Naive thymus-derived CD4-positive, alpha-beta T cell (primary cell): ENCODE results near the gene SUFU. TPM values are rescaled to one million over a fixed set of nuclear protein-coding genes. Genes with fewer than 3 reads are reported as not detected.

ENCODE experiments used
- ATAC-seq: fragments of 150-1000 bp; cut with Tn5 transposase; 2 replicates; pipeline ENCODE4 v1.10.0; 2021; ENCODE audit warnings: mild to moderate bottlenecking, moderate library complexity
- CTCF ChIA-PET: fragments of 350-600 bp; sonication (Branson Sonifier 250); formaldehyde crosslinking; loops from one replicate; lab custom pipeline; 2021; ENCODE audit warnings: antibody characterized with exemption; lab: Charles Lee
- POLR2A ChIA-PET: fragments of 350-600 bp; sonication (Branson Sonifier 250); formaldehyde crosslinking; loops from one replicate; lab custom pipeline; 2021; ENCODE audit warnings: antibody characterized with exemption, inconsistent platforms; lab: Charles Lee
- DNase-seq, 9 donors: peaks; one replicate each; pipeline versions ENCODE4 v3.0.0 to v3.0.0-alpha.2; 2020 to 2022; ENCODE audit warnings: mixed read lengths in 1 of 9
- H3K27ac ChIP-seq: one replicate; pipeline ENCODE4 v1.7.0; 2013; ENCODE audit warnings: mild to moderate bottlenecking, low read depth, low read length, moderate library complexity
- H3K27me3 ChIP-seq, 2 donors: one replicate each; pipeline ENCODE4 v1.7.0; 2013; ENCODE audit warnings: low read length in 2 of 2, mild to moderate bottlenecking in 2 of 2, moderate library complexity in 2 of 2; ENCODE audit not compliant: control insufficient read depth in 2 of 2, insufficient read depth in 2 of 2
- H3K36me3 ChIP-seq, 3 experiments: 1 replicate in 2 of 3; 2 replicates in 1 of 3; pipeline ENCODE4 v1.7.0; 2013; ENCODE audit warnings: low read length in 3 of 3, mild to moderate bottlenecking in 3 of 3, moderate library complexity in 1 of 3; ENCODE audit not compliant: insufficient read depth in 3 of 3, control insufficient read depth in 2 of 3
- H3K4me1 ChIP-seq, 2 donors: one replicate each; pipeline ENCODE4 v1.7.0; 2013; ENCODE audit warnings: low read length in 2 of 2, mild to moderate bottlenecking in 2 of 2, moderate library complexity in 1 of 2; ENCODE audit not compliant: control insufficient read depth in 2 of 2, insufficient read depth in 2 of 2
- H3K4me3 ChIP-seq: 2 replicates; pipeline ENCODE4 v1.7.0; 2013; ENCODE audit warnings: mild to moderate bottlenecking, low read length
- H3K9me3 ChIP-seq, 3 experiments: 1 replicate in 2 of 3; 2 replicates in 1 of 3; pipeline ENCODE4 v1.7.0; 2013; ENCODE audit warnings: low read length in 3 of 3; ENCODE audit not compliant: control insufficient read depth in 2 of 3
- H3K27ac Mint-ChIP-seq, 9 donors: one replicate each; pipeline ENCODE4 v1.8.0; 2020 to 2022; ENCODE audit warnings: mixed read lengths in 9 of 9, mild to moderate bottlenecking in 8 of 9, moderate library complexity in 5 of 9, inconsistent platforms in 2 of 9
- H3K27me3 Mint-ChIP-seq, 5 donors: one replicate each; pipeline ENCODE4 v1.8.0; 2021 to 2022; ENCODE audit warnings: mixed read lengths in 5 of 5, mild to moderate bottlenecking in 1 of 5
- H3K36me3 Mint-ChIP-seq, 5 donors: one replicate each; pipeline ENCODE4 v1.8.0; 2020 to 2022; ENCODE audit warnings: mixed read lengths in 5 of 5, mild to moderate bottlenecking in 3 of 5, inconsistent platforms in 1 of 5
- H3K4me1 Mint-ChIP-seq, 7 donors: one replicate each; pipeline ENCODE4 v1.8.0; 2020 to 2022; ENCODE audit warnings: mixed read lengths in 7 of 7, mild to moderate bottlenecking in 3 of 7, inconsistent platforms in 1 of 7
- H3K4me3 Mint-ChIP-seq, 10 donors: one replicate each; pipeline ENCODE4 v1.8.0; 2020 to 2022; ENCODE audit warnings: mild to moderate bottlenecking in 10 of 10, mixed read lengths in 10 of 10, moderate library complexity in 6 of 10, inconsistent platforms in 2 of 10
- H3K9me3 Mint-ChIP-seq, 11 donors: one replicate each; pipeline ENCODE4 v1.8.0; 2020 to 2022; ENCODE audit warnings: mixed read lengths in 11 of 11, mild to moderate bottlenecking in 4 of 11, inconsistent platforms in 1 of 11, moderate library complexity in 1 of 11
- intact Hi-C, 2 donors: fragments of 100-400 bp; cut with micrococcal nuclease; formaldehyde crosslinking; loops; one replicate each; pipeline ENCODE4 v1.15.1; 2023
- polyA plus RNA-seq, 2 donors: library from polyadenylated mRNA; unstranded; fragments of 300-500 nt; fragmentation: Illumina TruSeq; gene quantifications; one replicate each; pipeline ENCODE4 v1.2.3, GENCODE V29; 2021
- total RNA-seq, 6 experiments: library from RNA in 5 of 6; stranded (reverse) in 5 of 6; gene quantifications; 1 replicate in 5 of 6; 2 replicates in 1 of 6; pipeline ENCODE4 v1.2.3 and lab custom pipeline; 2021 to 2026

Gene SUFU
- total and polyA plus RNA-seq, 7 experiments from 2014 or later: 2.9 to 17.5 (median 14.4) TPM

GRCh38 chr10:102467318-102467717, 36.5 kb upstream of the SUFU start:
- H3K27me3 ChIP-seq: no peaks in the 10 kb centered on the region
- no peak for ATAC-seq
- Mint-ChIP-seq H3K4me1 (peaks cover 6 to 24% (median 14%) of the 10 kb centered on the region in 7 donors), H3K27me3 (peaks cover 0 to 2% (median 0%) of the 10 kb centered on the region in 5 donors), H3K27ac (peak overlapping the region in 1 of 9 donors; percentile 12), H3K9me3 (no peaks in the 10 kb centered on the region), H3K4me3 (no peak overlapping the region), H3K36me3 (peaks cover 0 to 10% (median 5%) of the 10 kb centered on the region in 5 donors)
- H3K4me1 ChIP-seq: no peaks in the 10 kb centered on the region
- H3K36me3 ChIP-seq: peaks cover 0 to 13% (median 0%) of the 10 kb centered on the region in 3 experiments
- no peak for DNase-seq
- no peak overlapping the region for H3K4me3 ChIP-seq
- POLR2A ChIA-PET: no interaction called here
- no peaks in the 10 kb centered on the region for H3K9me3 ChIP-seq
- H3K27ac ChIP-seq: no peak overlapping the region
- CTCF ChIA-PET: interaction anchor here (1.1 to 1.5 kb wide), 2 partner anchors 12 to 74 kb away, joined by 3 to 4 read pairs; no protein-coding TSS in a partner anchor
- intact Hi-C loops: no loop called here

GRCh38 chr10:102467971-102468438, 35.8 kb upstream of the SUFU start:
- Histone ChIP-seq H3K27me3 (no peaks in the 10 kb centered on the region), H3K4me3 (no peak overlapping the region), H3K4me1 (peaks cover 2 to 7% of the 10 kb centered on the region in 2 donors), H3K36me3 (peaks cover 0 to 13% (median 0%) of the 10 kb centered on the region in 3 experiments), H3K9me3 (no peaks in the 10 kb centered on the region), H3K27ac (no peak overlapping the region)
- no peak overlapping the region for H3K4me3 Mint-ChIP-seq
- peak; percentile 61 for ATAC-seq
- DNase-seq: no peak
- ChIA-PET POLR2A (interaction anchor here (1.1 kb wide), 1 partner anchor 75 kb away, joined by 3 read pairs; no protein-coding TSS in a partner anchor), CTCF (interaction anchor here (0.9 to 1.5 kb wide), 2 partner anchors 11 to 74 kb away, joined by 4 read pairs; no protein-coding TSS in a partner anchor)
- H3K36me3 Mint-ChIP-seq: peaks cover 0 to 10% (median 5%) of the 10 kb centered on the region in 5 donors
- H3K9me3 Mint-ChIP-seq: no peaks in the 10 kb centered on the region
- intact Hi-C loops: no loop called here
- peaks cover 6 to 18% (median 12%) of the 10 kb centered on the region in 7 donors for H3K4me1 Mint-ChIP-seq
- no peak overlapping the region for H3K27ac Mint-ChIP-seq
- H3K27me3 Mint-ChIP-seq: peaks cover 0 to 2% (median 0%) of the 10 kb centered on the region in 5 donors

GRCh38 chr10:102468683-102469082, 35.1 kb upstream of the SUFU start:
- CTCF ChIA-PET: interaction anchor here (0.6 to 1.5 kb wide), 4 partner anchors 10 to 75 kb away, joined by 3 to 6 read pairs (median 4); no protein-coding TSS in a partner anchor
- Histone ChIP-seq H3K9me3 (no peaks in the 10 kb centered on the region), H3K4me1 (peaks cover 9 to 11% of the 10 kb centered on the region in 2 donors), H3K27me3 (no peaks in the 10 kb centered on the region), H3K36me3 (peaks cover 0 to 13% (median 0%) of the 10 kb centered on the region in 3 experiments), H3K27ac (no peak overlapping the region), H3K4me3 (no peak overlapping the region)
- H3K27me3 Mint-ChIP-seq: no peaks in the 10 kb centered on the region
- DNase-seq (no peak), ATAC-seq (no peak)
- POLR2A ChIA-PET: interaction anchor here (0.6 to 1.3 kb wide), 4 partner anchors 12 to 350 kb away, joined by 3 read pairs; no protein-coding TSS in a partner anchor
- H3K4me3 Mint-ChIP-seq: no peak overlapping the region
- H3K4me1 Mint-ChIP-seq: peaks cover 6 to 19% (median 15%) of the 10 kb centered on the region in 7 donors
- peaks cover 0 to 10% (median 5%) of the 10 kb centered on the region in 5 donors for H3K36me3 Mint-ChIP-seq
- no peaks in the 10 kb centered on the region for H3K9me3 Mint-ChIP-seq
- no peak overlapping the region for H3K27ac Mint-ChIP-seq
- intact Hi-C loops: no loop called here

- POLR2A ChIA-PET: interaction anchor here (0.7 to 1.6 kb wide), 6 partner anchors 9 to 76 kb away, joined by 3 to 7 read pairs (median 3); partner anchors contain the start of genes C10orf95 and NFKB2
- Histone ChIP-seq H3K27me3 (no peaks in the 10 kb centered on the region), H3K4me1 (peaks cover 9 to 11% of the 10 kb centered on the region in 2 donors), H3K36me3 (peaks cover 0 to 13% (median 0%) of the 10 kb centered on the region in 3 experiments), H3K27ac (no peak overlapping the region), H3K9me3 (no peaks in the 10 kb centered on the region), H3K4me3 (no peak overlapping the region)
- intact Hi-C loops: no loop called here
- CTCF ChIA-PET: interaction anchor here (0.6 to 2.7 kb wide), 4 partner anchors 9 to 113 kb away, joined by 4 to 7 read pairs (median 5); no protein-coding TSS in a partner anchor
- Mint-ChIP-seq H3K9me3 (no peaks in the 10 kb centered on the region), H3K36me3 (peaks cover 0 to 13% (median 6%) of the 10 kb centered on the region in 5 donors), H3K27me3 (no peaks in the 10 kb centered on the region), H3K27ac (no peak overlapping the region), H3K4me1 (peaks cover 7 to 30% (median 19%) of the 10 kb centered on the region in 7 donors), H3K4me3 (peak overlapping the region in 1 of 10 donors; percentile 43)
- ATAC-seq (no peak), DNase-seq (no peak)
Measured at GRCh38 chr10:102470579-102471546, 32.9 kb upstream of the SUFU start.

GRCh38 chr10:102473445-102474331, 30.1 kb upstream of the SUFU start:
- CTCF ChIA-PET: interaction anchor here (1.3 to 2.7 kb wide), 4 partner anchors 78 to 244 kb away, joined by 3 to 7 read pairs (median 6); partner anchors contain the start of gene NFKB2
- POLR2A ChIA-PET: interaction anchor here (0.6 to 2.6 kb wide), 9 partner anchors 9 to 284 kb away, joined by 3 to 15 read pairs (median 6); partner anchors contain the start of genes CUEDC2 and FBXL15
- Histone ChIP-seq H3K27ac (peak overlapping the region; percentile 59), H3K27me3 (no peaks in the 10 kb centered on the region), H3K4me3 (no peak overlapping the region), H3K9me3 (no peaks in the 10 kb centered on the region), H3K36me3 (peaks cover 0 to 9% (median 0%) of the 10 kb centered on the region in 3 experiments), H3K4me1 (peaks cover 9 to 12% of the 10 kb centered on the region in 2 donors)
- DNase-seq: peak in 5 of 9 donors; percentile 32 to 45 (median 34)
- Mint-ChIP-seq H3K4me3 (peak overlapping the region; percentile 18 to 74 (median 60)), H3K4me1 (peaks cover 13 to 47% (median 32%) of the 10 kb centered on the region in 7 donors), H3K27ac (peak overlapping the region; percentile 71 to 96 (median 86)), H3K27me3 (no peaks in the 10 kb centered on the region), H3K9me3 (no peaks in the 10 kb centered on the region), H3K36me3 (peaks cover 0 to 9% (median 6%) of the 10 kb centered on the region in 5 donors)
- intact Hi-C loops: no loop called here
- ATAC-seq: peak; percentile 64
